MCF 10A (cell line): ENCODE results near the gene PNMA5. TPM values are rescaled to one million over a fixed set of nuclear protein-coding genes. Genes with fewer than 3 reads are reported as not detected.

ENCODE experiments used
- BruUV-seq: library from RNA; stranded (reverse); fragments of 400-500 nt; replicated peaks from 2 replicates; lab custom pipeline; 2021; lab: Mats Ljungman, UMichigan
- CTCF ChIA-PET: fragments of 300-600 bp; sonication (Branson Sonifier 250); formaldehyde crosslinking; extraction: SDS; loops from one replicate; lab custom pipeline; 2021; ENCODE audit warnings: antibody characterized with exemption, inconsistent platforms; lab: Yijun Ruan, JAX
- POLR2A ChIA-PET: fragments of 300-600, 350-650 bp; sonication (Branson Sonifier 250); formaldehyde crosslinking; extraction: SDS; loops from one replicate; lab custom pipeline; 2020; ENCODE audit warnings: antibody characterized with exemption, inconsistent platforms; lab: Yijun Ruan, JAX
- DNase-seq: peaks from one replicate; pipeline ENCODE4 v3.0.0-alpha.2; 2018; ENCODE audit not compliant: unreplicated experiment
- H3K27ac Mint-ChIP-seq: one replicate; pipeline ENCODE4 v1.8.0; 2022; ENCODE audit warnings: mild to moderate bottlenecking, low read depth, mixed read lengths; ENCODE audit not compliant: unreplicated experiment
- H3K27me3 Mint-ChIP-seq: one replicate; pipeline ENCODE4 v1.8.0; 2022; ENCODE audit warnings: mixed read lengths; ENCODE audit not compliant: insufficient read depth, unreplicated experiment
- H3K36me3 Mint-ChIP-seq: one replicate; pipeline ENCODE4 v1.8.0; 2022; ENCODE audit warnings: mild to moderate bottlenecking, moderate library complexity, mixed read lengths; ENCODE audit not compliant: insufficient read depth, unreplicated experiment
- H3K4me1 Mint-ChIP-seq: one replicate; pipeline ENCODE4 v1.8.0; 2022; ENCODE audit warnings: mixed read lengths; ENCODE audit not compliant: insufficient read depth, unreplicated experiment
- H3K4me3 Mint-ChIP-seq: one replicate; pipeline ENCODE4 v1.8.0; 2022; ENCODE audit warnings: mild to moderate bottlenecking, moderate library complexity, mixed read lengths; ENCODE audit not compliant: unreplicated experiment
- H3K9me3 Mint-ChIP-seq: one replicate; pipeline ENCODE4 v1.8.0; 2022; ENCODE audit warnings: mixed read lengths; ENCODE audit not compliant: unreplicated experiment
- CTCF ChIP-seq: fragments of 200-600 bp; IDR thresholded peaks from one replicate; pipeline ENCODE4 v1.8.0; 2022; ENCODE audit warnings: antibody characterized with exemption, mild to moderate bottlenecking; ENCODE audit not compliant: unreplicated experiment
- intact Hi-C: fragments of 100-400 bp; cut with micrococcal nuclease; formaldehyde crosslinking; loops from 2 replicates; pipeline ENCODE4 v1.14.1; 2022
- total RNA-seq: library from RNA; stranded (reverse); gene quantifications from 2 replicates; pipeline ENCODE4 v1.2.3, GENCODE V29; 2022

The PNMA5 gene
- total RNA-seq, 1 experiment from 2014 or later = not detected

- Mint-ChIP-seq H3K27ac (peak overlapping the region; percentile 77), H3K27me3 (no peaks in the 10 kb centered on the region), H3K4me3 (peak overlapping the region; percentile 82), H3K4me1 (no peaks in the 10 kb centered on the region), H3K36me3 (peaks cover 7% of the 10 kb centered on the region), H3K9me3 (no peaks in the 10 kb centered on the region)
- intact Hi-C loops = loop anchor here (5.0 kb wide), 1 partner anchor 721 kb away; no protein-coding TSS in a partner anchor
- peak; percentile 75 for TF ChIP-seq CTCF
- no TSS peak for BruUV-seq
- peak; percentile 89 for DNase-seq
- ChIA-PET POLR2A (interaction anchor here (0.6 to 2.6 kb wide), 10 partner anchors 10 to 1545 kb away, joined by 3 to 10 read pairs (median 3); partner anchors contain the start of genes CETN2 and NSDHL), CTCF (interaction anchor here (0.5 to 2.4 kb wide), 15 partner anchors 9 to 1602 kb away, joined by 3 to 11 read pairs (median 3); no protein-coding TSS in a partner anchor)
Measured at GRCh38 chrX:152941328-152942076, 52.4 kb downstream of the PNMA5 start.

Other genes starting within 250 kb of the PNMA5 start
- gene MAGEA2, start 240.3 kb downstream of the PNMA5 start, total RNA-seq = not detected in 2 replicates
- gene CSAG3, start 234.9 kb downstream of the PNMA5 start, total RNA-seq = not detected in 2 replicates
- not detected in 2 replicates for gene MAGEA6, start 224.4 kb downstream of the PNMA5 start, total RNA-seq
- 22.5 and 29.3 TPM in 2 replicates for gene CETN2, start 163.4 kb downstream of the PNMA5 start, total RNA-seq
- 12.8 and 13.7 TPM in 2 replicates for gene NSDHL, start 163.1 kb downstream of the PNMA5 start, total RNA-seq
- 14.2 and 17.8 TPM in 2 replicates for gene ZNF185, start 96.0 kb downstream of the PNMA5 start, total RNA-seq
- not detected in 2 replicates for gene PNMA3, start 62.4 kb upstream of the PNMA5 start, total RNA-seq
- not detected in 2 replicates for gene PNMA6A, start 78.3 kb upstream of the PNMA5 start, total RNA-seq
- not detected in 2 replicates for gene MAGEA1, start 185.2 kb upstream of the PNMA5 start, total RNA-seq